Erythroblast (primary cell): ENCODE measurements around the gene ZNF714.

Experiments
- GATA1 ChIP-seq: IDR thresholded peaks from 2 replicates; pipeline ENCODE4 v1.6.1; 2011; ENCODE audit warnings: low read depth, mild to moderate bottlenecking, control low read depth, low read length, moderate library complexity
- POLR2A ChIP-seq: IDR thresholded peaks from 2 replicates; pipeline ENCODE4 v1.6.1; 2011; ENCODE audit warnings: mild to moderate bottlenecking, low read length

GRCh38 chr19:21087871-21088270 is 5.9 kb downstream of the ZNF714 start:
- TF ChIP-seq POLR2A (no peak), GATA1 (no peak)
